NCI-H345 treated with DMSO at 0.1 percent for 48 hours (cell line): ENCODE results near the gene ATP1B4.

ENCODE experiments used
- DNase-seq: peaks from one replicate; lab custom pipeline; 2025; ENCODE audit not compliant: unreplicated experiment; lab: John Stamatoyannopoulos, UW

The ATP1B4 gene

GRCh38 chrX:120372667-120373370, 10.9 kb downstream of the ATP1B4 start:
- DNase-seq, result no peak

- no peak for DNase-seq
Observed at GRCh38 chrX:120377179-120377578, 15.3 kb downstream of the ATP1B4 start.

- DNase-seq, result no peak
Observed at GRCh38 chrX:120377715-120378114, 15.8 kb downstream of the ATP1B4 start.

GRCh38 chrX:120378570-120378969, 16.7 kb downstream of the ATP1B4 start:
- no peak for DNase-seq

GRCh38 chrX:120379937-120380681, 18.2 kb downstream of the ATP1B4 start:
- no peak for DNase-seq

- DNase-seq, result no peak
Observed at GRCh38 chrX:120380699-120381098, 18.8 kb downstream of the ATP1B4 start.

GRCh38 chrX:120401301-120401700, 39.4 kb downstream of the ATP1B4 start:
- DNase-seq, result no peak

- DNase-seq, result no peak
Observed at GRCh38 chrX:120402369-120402768, 40.5 kb downstream of the ATP1B4 start.

- DNase-seq, result no peak
Observed at GRCh38 chrX:120406638-120407037, 44.7 kb downstream of the ATP1B4 start.

GRCh38 chrX:120408168-120408567, 46.3 kb downstream of the ATP1B4 start:
- DNase-seq, result no peak

GRCh38 chrX:120419463-120419862, 57.6 kb downstream of the ATP1B4 start:
- DNase-seq, result no peak

- no peak for DNase-seq
Observed at GRCh38 chrX:120426599-120426998, 64.7 kb downstream of the ATP1B4 start.

GRCh38 chrX:120428309-120428708, 66.4 kb downstream of the ATP1B4 start:
- no peak for DNase-seq

- DNase-seq, result no peak
Observed at GRCh38 chrX:120429776-120430540, 68.1 kb downstream of the ATP1B4 start.
